PC-3 (cell line): ENCODE data around the gene CYP21A2. TPM values are rescaled to one million over a fixed set of nuclear protein-coding genes. Genes with fewer than 3 reads are reported as not detected.
"Not testable (repeated sequence)": the region's sequence is repeated elsewhere in the genome, so short reads cannot be mapped to it uniquely, and the experiment has no call there.

Source experiments
- ATAC-seq: fragments of 200-7000 bp; cut with Tn5 transposase; 2 replicates; pipeline ENCODE4 v1.9.1; 2020; ENCODE audit warnings: mild to moderate bottlenecking, moderate library complexity
- BruUV-seq: library from RNA; stranded (reverse); fragments of 400-500 nt; replicated peaks from 2 replicates; lab custom pipeline; 2021; lab: Mats Ljungman, UMichigan
- CTCF ChIA-PET: fragments of 300-600 bp; sonication (Branson Sonifier 250); formaldehyde crosslinking; loops from one replicate; lab custom pipeline; 2022; ENCODE audit warnings: antibody characterized with exemption; lab: Charles Lee
- POLR2A ChIA-PET: fragments of 300-600 bp; sonication (Branson Sonifier 250); formaldehyde crosslinking; loops from one replicate; lab custom pipeline; 2022; ENCODE audit warnings: antibody characterized with exemption; ENCODE audit not compliant: unreplicated experiment; lab: Charles Lee
- DNase-seq: peaks from one replicate; pipeline ENCODE4 v3.0.0-alpha.2; 2015
- H2AFZ ChIP-seq: fragments of 300-600 bp; sonication (generic); 2 replicates; pipeline ENCODE4 v1.6.0; 2016; ENCODE audit warnings: antibody characterized with exemption, low read length
- H3F3A ChIP-seq: fragments of 300-600 bp; sonication (generic); one replicate; pipeline ENCODE4 v1.6.0; 2017; ENCODE audit warnings: antibody characterized with exemption, low read length, control low read depth, mild to moderate bottlenecking; ENCODE audit not compliant: unreplicated experiment
- H3K27ac ChIP-seq: fragments of 300-600 bp; sonication (generic); 2 replicates; pipeline ENCODE4 v1.5.1; 2016; ENCODE audit warnings: mild to moderate bottlenecking, low read length
- H3K27me3 ChIP-seq: fragments of 300-600 bp; sonication (generic); 2 replicates; pipeline ENCODE4 v1.6.1; 2016; ENCODE audit warnings: low read length, mixed read lengths
- H3K36me3 ChIP-seq: fragments of 300-600 bp; sonication (generic); 2 replicates; pipeline ENCODE4 v1.6.1; 2016; ENCODE audit warnings: low read depth, mixed run types, low read length, mixed read lengths
- H3K4me1 ChIP-seq: fragments of 300-600 bp; sonication (generic); 2 replicates; pipeline ENCODE4 v1.5.1; 2016; ENCODE audit warnings: low read length; ENCODE audit not compliant: insufficient read depth
- H3K4me2 ChIP-seq: fragments of 300-600 bp; sonication (generic); 2 replicates; pipeline ENCODE4 v1.6.0; 2016; ENCODE audit warnings: low read length
- H3K4me3 ChIP-seq: fragments of 300-600 bp; sonication (generic); 2 replicates; pipeline ENCODE4 v1.5.1; 2016; ENCODE audit warnings: mild to moderate bottlenecking, low read length, mixed read lengths
- H3K79me2 ChIP-seq: fragments of 300-600 bp; sonication (generic); 2 replicates; pipeline ENCODE4 v1.6.1; 2017; ENCODE audit warnings: low read length, mixed read lengths
- H3K9ac ChIP-seq: fragments of 300-600 bp; sonication (generic); 2 replicates; pipeline ENCODE4 v1.6.0; 2016; ENCODE audit warnings: mild to moderate bottlenecking, low read length
- H3K9me2 ChIP-seq: fragments of 300-600 bp; sonication (generic); replicated peaks from 2 replicates; pipeline ENCODE4 v1.6.1; 2016; ENCODE audit warnings: mixed run types, low read length, mixed read lengths
- H3K9me3 ChIP-seq: fragments of 300-600 bp; sonication (generic); 2 replicates; pipeline ENCODE4 v1.6.1; 2016; ENCODE audit warnings: low read length, mixed read lengths
- H4K20me1 ChIP-seq: fragments of 300-600 bp; sonication (generic); 2 replicates; pipeline ENCODE4 v1.6.1; 2016; ENCODE audit warnings: low read length, mixed read lengths
- intact Hi-C: fragments of 100-400 bp; cut with micrococcal nuclease; formaldehyde crosslinking; loops from 2 replicates; pipeline ENCODE4 v1.9.0; 2023
- total RNA-seq: library from RNA; depleted of rRNA; stranded (reverse); fragments of >200 nt; gene quantifications from 2 replicates; pipeline ENCODE4 v1.2.3, GENCODE V29; 2014

Gene CYP21A2
- total RNA-seq, 1 experiment from 2014 or later, result not detected

DNA sequence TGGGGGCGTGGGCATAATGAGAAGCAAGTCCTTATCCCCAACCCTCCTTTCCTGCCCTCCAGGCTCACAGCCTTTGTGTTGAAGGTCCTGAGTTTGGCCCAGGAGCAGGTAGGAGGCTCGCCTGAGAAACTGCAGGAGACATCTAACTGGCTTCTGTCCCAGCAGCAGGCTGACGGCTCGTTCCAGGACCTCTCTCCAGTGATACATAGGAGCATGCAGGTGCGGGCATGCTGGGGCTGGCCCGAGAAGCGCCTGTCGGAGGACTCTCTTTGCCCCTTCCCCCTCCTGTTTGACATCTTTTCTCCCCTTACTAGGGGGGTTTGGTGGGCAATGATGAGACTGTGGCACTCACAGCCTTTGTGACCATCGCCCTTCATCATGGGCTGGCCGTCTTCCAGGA lies 9.6 kb upstream of the CYP21A2 start:
- DNase-seq, CTCF ChIA-PET, intact Hi-C loops, H3K4me2 ChIP-seq, H3K79me2 ChIP-seq, H3K9ac ChIP-seq, H3K4me3 ChIP-seq, H4K20me1 ChIP-seq, H3K27me3 ChIP-seq, H3F3A ChIP-seq, BruUV-seq, H3K27ac ChIP-seq, POLR2A ChIA-PET, H3K36me3 ChIP-seq, H3K9me3 ChIP-seq, H2AFZ ChIP-seq, ATAC-seq, H3K4me1 ChIP-seq, H3K9me2 ChIP-seq: not testable (repeated sequence)

GRCh38 chr6:32029553-32029952 lies 8.7 kb upstream of the CYP21A2 start:
- POLR2A ChIA-PET, H3K36me3 ChIP-seq, H3K4me2 ChIP-seq, H2AFZ ChIP-seq, H3K9ac ChIP-seq, H4K20me1 ChIP-seq, DNase-seq, BruUV-seq, H3K9me3 ChIP-seq, ATAC-seq, H3K79me2 ChIP-seq, H3K4me3 ChIP-seq, CTCF ChIA-PET, H3K27ac ChIP-seq, intact Hi-C loops, H3F3A ChIP-seq, H3K4me1 ChIP-seq, H3K27me3 ChIP-seq, H3K9me2 ChIP-seq: not testable (repeated sequence)

DNA sequence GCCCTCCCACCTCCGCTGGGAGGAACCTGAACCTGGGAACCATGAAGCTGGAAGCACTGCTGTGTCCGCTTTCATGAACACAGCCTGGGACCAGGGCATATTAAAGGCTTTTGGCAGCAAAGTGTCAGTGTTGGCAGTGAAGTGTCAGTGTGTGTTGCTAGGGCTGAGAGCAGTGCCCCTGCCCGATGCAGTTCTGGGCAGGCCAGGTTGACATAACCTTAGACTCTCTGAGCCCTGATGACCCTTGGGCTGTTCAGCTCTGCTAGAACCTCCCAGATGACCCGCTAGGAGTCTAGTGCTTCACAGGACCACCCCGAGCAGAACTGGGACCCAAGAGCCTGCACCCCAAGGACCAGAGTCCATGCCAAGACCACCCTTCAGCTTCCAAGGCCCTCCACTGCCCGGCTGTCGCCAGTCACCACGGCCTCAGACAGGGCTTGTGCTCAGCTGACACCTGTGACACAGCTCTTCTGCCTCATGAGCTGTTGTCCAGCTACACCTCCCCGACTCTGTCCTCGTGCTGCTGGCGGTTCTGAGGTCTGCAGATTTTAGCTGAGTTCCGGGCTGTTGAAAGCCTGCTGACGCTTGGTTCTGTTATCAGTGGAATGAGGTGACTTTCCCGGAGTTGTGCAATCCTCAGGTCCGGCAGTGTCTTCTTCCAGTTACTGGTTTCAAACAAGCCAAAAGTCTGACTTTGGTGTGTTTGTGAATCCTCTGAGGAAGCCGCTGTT lies 2.8 kb upstream of the CYP21A2 start:
- H3K27ac ChIP-seq, H3K9me2 ChIP-seq, H3K9me3 ChIP-seq, CTCF ChIA-PET, H3K9ac ChIP-seq, intact Hi-C loops, H3K4me3 ChIP-seq, H2AFZ ChIP-seq, ATAC-seq, H3K36me3 ChIP-seq, H3K27me3 ChIP-seq, H3K4me2 ChIP-seq, H3K79me2 ChIP-seq, DNase-seq, H3K4me1 ChIP-seq, H4K20me1 ChIP-seq, POLR2A ChIA-PET, H3F3A ChIP-seq, BruUV-seq: not testable (repeated sequence)

DNA sequence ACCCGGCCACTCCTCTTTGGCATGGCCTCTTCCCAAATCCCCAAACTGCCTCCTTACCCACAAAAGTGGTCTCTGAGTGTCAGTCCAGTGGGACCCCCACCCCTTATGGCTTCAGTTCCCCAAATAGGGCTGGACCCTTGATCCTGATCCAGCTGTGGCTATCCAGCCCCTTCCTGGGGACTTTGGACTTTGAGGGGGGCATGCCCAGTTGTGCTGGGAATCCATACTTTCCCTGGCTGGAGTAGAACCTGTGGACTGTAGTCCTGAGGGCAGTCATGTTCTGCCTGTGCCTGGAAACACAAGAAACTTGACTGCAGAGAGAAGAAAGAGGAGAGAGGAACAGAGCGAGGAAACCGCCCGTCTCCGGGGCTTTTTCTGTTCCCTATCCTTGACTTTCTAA lies 1.1 kb upstream of the CYP21A2 start:
- intact Hi-C loops, H3K9me2 ChIP-seq, BruUV-seq, H2AFZ ChIP-seq, POLR2A ChIA-PET, H4K20me1 ChIP-seq, ATAC-seq, DNase-seq, H3K9ac ChIP-seq, H3K9me3 ChIP-seq, H3K4me1 ChIP-seq, H3K27me3 ChIP-seq, CTCF ChIA-PET, H3F3A ChIP-seq, H3K27ac ChIP-seq, H3K4me3 ChIP-seq, H3K36me3 ChIP-seq, H3K4me2 ChIP-seq, H3K79me2 ChIP-seq: not testable (repeated sequence)

DNA sequence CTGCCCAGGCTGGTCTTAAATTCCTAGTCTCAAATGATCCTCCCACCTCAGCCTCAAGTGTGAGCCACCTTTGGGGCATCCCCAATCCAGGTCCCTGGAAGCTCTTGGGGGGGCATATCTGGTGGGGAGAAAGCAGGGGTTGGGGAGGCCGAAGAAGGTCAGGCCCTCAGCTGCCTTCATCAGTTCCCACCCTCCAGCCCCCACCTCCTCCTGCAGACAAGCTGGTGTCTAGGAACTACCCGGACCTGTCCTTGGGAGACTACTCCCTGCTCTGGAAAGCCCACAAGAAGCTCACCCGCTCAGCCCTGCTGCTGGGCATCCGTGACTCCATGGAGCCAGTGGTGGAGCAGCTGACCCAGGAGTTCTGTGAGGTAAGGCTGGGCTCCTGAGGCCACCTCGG lies 663 bp downstream of the CYP21A2 start:
- H3K9me3 ChIP-seq, BruUV-seq, H2AFZ ChIP-seq, H4K20me1 ChIP-seq, H3K27me3 ChIP-seq, H3K79me2 ChIP-seq, ATAC-seq, POLR2A ChIA-PET, intact Hi-C loops, CTCF ChIA-PET, H3K4me1 ChIP-seq, DNase-seq, H3K36me3 ChIP-seq, H3F3A ChIP-seq, H3K4me2 ChIP-seq, H3K9ac ChIP-seq, H3K4me3 ChIP-seq, H3K9me2 ChIP-seq, H3K27ac ChIP-seq: not testable (repeated sequence)

GRCh38 chr6:32039321-32040274 lies 1.4 kb downstream of the CYP21A2 start:
- H3K27ac ChIP-seq, H3F3A ChIP-seq, ATAC-seq, POLR2A ChIA-PET, CTCF ChIA-PET, H3K4me1 ChIP-seq, DNase-seq, H3K27me3 ChIP-seq, H3K36me3 ChIP-seq, BruUV-seq, H3K9me3 ChIP-seq, H3K4me3 ChIP-seq, H2AFZ ChIP-seq, H3K9ac ChIP-seq, H3K79me2 ChIP-seq, H4K20me1 ChIP-seq, H3K4me2 ChIP-seq, intact Hi-C loops, H3K9me2 ChIP-seq: not testable (repeated sequence)
